H1 (cell line): ENCODE measurements around the gene BORA. TPM values are rescaled to one million over a fixed set of nuclear protein-coding genes. Genes with fewer than 3 reads are reported as not detected.

Source experiments
- CTCF ChIA-PET: fragments of 300-600 bp; sonication (Branson Sonifier 250); formaldehyde crosslinking; loops from one replicate; lab custom pipeline; 2021; ENCODE audit not compliant: partially characterized antibody; lab: Charles Lee
- POLR2A ChIA-PET: fragments of 300-600 bp; sonication (Branson Sonifier 250); formaldehyde crosslinking; loops from one replicate; lab custom pipeline; 2021; ENCODE audit warnings: inconsistent platforms; ENCODE audit not compliant: partially characterized antibody; lab: Charles Lee
- DNase-seq, 2 experiments: peaks; one replicate each; pipeline versions ENCODE4 v3.0.0 to v3.0.0-alpha.2; 2010 to 2022; ENCODE audit warnings: low spot score in 2 of 2, low read depth in 1 of 2, mixed read lengths in 1 of 2
- FAIRE-seq: peaks from 2 replicates; lab custom pipeline; 2011; peaks lifted over from hg19 to GRCh38; lab: Jason Lieb, UNC
- H2AFZ ChIP-seq: 2 replicates; pipeline ENCODE4 v1.8.1; 2012; ENCODE audit warnings: low read length, inconsistent platforms
- H2AK5ac ChIP-seq: 2 replicates; pipeline ENCODE4 v1.6.1; 2013; ENCODE audit warnings: low read depth, low read length
- H2BK120ac ChIP-seq: replicated peaks from 2 replicates; pipeline ENCODE3; 2013; ENCODE audit warnings: low read depth, low read length, inconsistent platforms
- H2BK12ac ChIP-seq: 2 replicates; pipeline ENCODE4 v1.6.1; 2013; ENCODE audit warnings: low read depth, low read length
- H2BK15ac ChIP-seq: 2 replicates; pipeline ENCODE4 v1.6.1; 2013; ENCODE audit warnings: low read length
- H2BK20ac ChIP-seq: 2 replicates; pipeline ENCODE4 v1.6.1; 2013; ENCODE audit warnings: low read length
- H2BK5ac ChIP-seq: 2 replicates; pipeline ENCODE4 v1.6.1; 2013; ENCODE audit warnings: low read depth, low read length
- H3K14ac ChIP-seq: 2 replicates; pipeline ENCODE4 v1.6.1; 2013; ENCODE audit warnings: inconsistent platforms; ENCODE audit not compliant: insufficient read length
- H3K18ac ChIP-seq: 2 replicates; pipeline ENCODE4 v1.6.1; 2013; ENCODE audit warnings: low read length; ENCODE audit errors: extremely low read depth
- H3K23ac ChIP-seq: 2 replicates; pipeline ENCODE4 v1.6.1; 2013; ENCODE audit warnings: inconsistent platforms; ENCODE audit not compliant: insufficient read length
- H3K23me2 ChIP-seq: 2 replicates; pipeline ENCODE4 v1.6.1; 2013; ENCODE audit warnings: low read depth, low read length
- H3K27ac ChIP-seq: 2 replicates; pipeline ENCODE4 v1.6.1; 2011; ENCODE audit warnings: low read depth, low read length, inconsistent platforms
- H3K27me3 ChIP-seq, 4 experiments: replicated peaks in 1 of 4; 1 replicate in 1 of 4; 2 replicates in 3 of 4; pipeline versions ENCODE4 v1.6.1 to v1.8.1; 2011 to 2013; ENCODE audit warnings: low read length in 3 of 4, mild to moderate bottlenecking in 3 of 4, inconsistent platforms in 2 of 4, mixed read lengths in 2 of 4, moderate library complexity in 1 of 4; ENCODE audit not compliant: control insufficient read depth in 3 of 4, insufficient read depth in 3 of 4; ENCODE audit errors: extremely low read depth in 1 of 4
- H3K36me3 ChIP-seq, 4 experiments: 2 replicates each; pipeline versions ENCODE4 v1.6.1 to v1.8.1; 2011 to 2013; ENCODE audit warnings: mild to moderate bottlenecking in 4 of 4, low read length in 3 of 4, moderate library complexity in 2 of 4, control low read depth in 1 of 4, inconsistent platforms in 1 of 4; ENCODE audit not compliant: insufficient read depth in 4 of 4, control insufficient read depth in 2 of 4
- H3K4ac ChIP-seq: replicated peaks from 2 replicates; pipeline ENCODE3; 2013; ENCODE audit warnings: low read length, low read depth, mixed read lengths, inconsistent platforms; ENCODE audit not compliant: insufficient read length
- H3K4me1 ChIP-seq, 4 experiments: replicated peaks in 1 of 4; 1 replicate in 1 of 4; 2 replicates in 3 of 4; pipeline versions ENCODE4 v1.6.1 to v1.8.1; 2011 to 2013; ENCODE audit warnings: low read length in 3 of 4, inconsistent platforms in 2 of 4, mixed read lengths in 1 of 4; ENCODE audit not compliant: insufficient read depth in 4 of 4, control insufficient read depth in 3 of 4
- H3K4me2 ChIP-seq, 2 experiments: 2 replicates each; pipeline versions ENCODE4 v1.6.1 to v1.8.1; 2011 to 2013; ENCODE audit warnings: low read depth in 2 of 2, low read length in 2 of 2, control low read depth in 1 of 2, inconsistent platforms in 1 of 2, mild to moderate bottlenecking in 1 of 2; ENCODE audit not compliant: insufficient read depth in 1 of 2
- H3K4me3 ChIP-seq, 4 experiments: fragments of 200-600, 300-600 bp in 1 of 4; sonication (generic), shearing (Covaris generic), sonication (Bioruptor Twin) in 1 of 4; 2 replicates each; pipeline versions ENCODE4 v1.5.1 to v1.8.1; 2011 to 2016; ENCODE audit warnings: low read length in 4 of 4, low read depth in 3 of 4, control low read depth in 2 of 4, inconsistent platforms in 2 of 4, mild to moderate bottlenecking in 2 of 4, mixed read lengths in 1 of 4, moderate library complexity in 1 of 4; ENCODE audit not compliant: insufficient read depth in 2 of 4; ENCODE audit errors: extremely low read depth in 1 of 4
- H3K56ac ChIP-seq: replicated peaks from 2 replicates; pipeline ENCODE3; 2013; ENCODE audit warnings: low read depth, mild to moderate bottlenecking, mixed read lengths, low read length, inconsistent platforms; ENCODE audit not compliant: insufficient read length
- H3K79me1 ChIP-seq: 2 replicates; pipeline ENCODE4 v1.6.1; 2013; ENCODE audit warnings: low read depth, low read length, control low read depth
- H3K79me2 ChIP-seq, 2 experiments: 2 replicates each; pipeline versions ENCODE4 v1.6.1 to v1.8.1; 2012 to 2013; ENCODE audit warnings: low read length in 2 of 2, mild to moderate bottlenecking in 2 of 2, inconsistent platforms in 1 of 2; ENCODE audit not compliant: insufficient read depth in 2 of 2, control insufficient read depth in 1 of 2
- H3K9ac ChIP-seq, 4 experiments: replicated peaks in 1 of 4; 1 replicate in 1 of 4; 2 replicates in 3 of 4; pipeline versions ENCODE4 v1.6.1 to v1.8.1; 2011 to 2013; ENCODE audit warnings: low read depth in 3 of 4, low read length in 3 of 4, control low read depth in 2 of 4, mild to moderate bottlenecking in 2 of 4, moderate library complexity in 2 of 4, inconsistent platforms in 1 of 4; ENCODE audit errors: extremely low read depth in 1 of 4
- H3K9me3 ChIP-seq, 2 experiments: 2 replicates each; pipeline versions ENCODE4 v1.6.1 to v1.8.1; 2012 to 2013; ENCODE audit warnings: mild to moderate bottlenecking in 2 of 2, moderate library complexity in 2 of 2, control low read depth in 1 of 2, inconsistent platforms in 1 of 2, low read depth in 1 of 2, low read length in 1 of 2, mixed read lengths in 1 of 2; ENCODE audit not compliant: insufficient read depth in 2 of 2
- H4K20me1 ChIP-seq, 2 experiments: replicated peaks in 1 of 2; 2 replicates each; pipeline versions ENCODE3 to v1.8.1; 2011 to 2013; ENCODE audit warnings: inconsistent platforms in 2 of 2, low read length in 2 of 2, mild to moderate bottlenecking in 1 of 2; ENCODE audit not compliant: insufficient read depth in 2 of 2, control insufficient read depth in 1 of 2
- H4K5ac ChIP-seq: 2 replicates; pipeline ENCODE4 v1.6.1; 2013; ENCODE audit warnings: low read length, low read depth, mixed read lengths, inconsistent platforms; ENCODE audit not compliant: insufficient read length
- H4K8ac ChIP-seq: 2 replicates; pipeline ENCODE4 v1.8.0; 2013; ENCODE audit warnings: mild to moderate bottlenecking, moderate library complexity, low read length, inconsistent platforms; ENCODE audit not compliant: insufficient read depth; ENCODE audit errors: extremely low read depth
- H4K91ac ChIP-seq: replicated peaks from 2 replicates; pipeline ENCODE3; 2013; ENCODE audit warnings: low read length, mixed read lengths, inconsistent platforms; ENCODE audit not compliant: insufficient read length
- EGR1 ChIP-seq: IDR thresholded peaks from 2 replicates; pipeline ENCODE4 v1.6.1; 2011; ENCODE audit warnings: low read depth, low read length, borderline replicate concordance
- KDM5A ChIP-seq: fragments of 200-600 bp; IDR thresholded peaks from 2 replicates; pipeline ENCODE4 v1.7.1; 2012; ENCODE audit warnings: mild to moderate bottlenecking, low read length, inconsistent platforms, mixed read lengths
- POLR2AphosphoS5 ChIP-seq: IDR thresholded peaks from 2 replicates; pipeline ENCODE4 v1.6.1; 2011; ENCODE audit warnings: low read depth, low read length
- RNF2 ChIP-seq: fragments of 200-900, 300-1000 bp; sonication (generic); IDR thresholded peaks from 2 replicates; pipeline ENCODE4 v1.7.1; 2016; ENCODE audit warnings: borderline replicate concordance, low read depth, mild to moderate bottlenecking, antibody characterized with exemption, low read length; ENCODE audit not compliant: poor library complexity, severe bottlenecking; ENCODE audit errors: missing control alignments
- RXRA ChIP-seq: IDR thresholded peaks from 2 replicates; pipeline ENCODE4 v1.6.1; 2011; ENCODE audit warnings: low read depth, mild to moderate bottlenecking, low read length, moderate library complexity; ENCODE audit not compliant: insufficient read depth
- SAP30 ChIP-seq: fragments of 300-600 bp; sonication (generic); IDR thresholded peaks from 2 replicates; pipeline ENCODE4 v1.7.1; 2012; ENCODE audit warnings: low read length, moderate library complexity, mild to moderate bottlenecking, inconsistent platforms; ENCODE audit not compliant: insufficient read depth, insufficient replicate concordance
- SIRT6 ChIP-seq: IDR thresholded peaks from one replicate; pipeline ENCODE4 v1.7.1; 2012; ENCODE audit warnings: low read length, inconsistent platforms
- SIX5 ChIP-seq: IDR thresholded peaks from 2 replicates; pipeline ENCODE4 v1.6.1; 2011; ENCODE audit warnings: mild to moderate bottlenecking, low read depth, low read length
- TAF1 ChIP-seq: IDR thresholded peaks from 2 replicates; pipeline ENCODE4 v1.6.1; 2011; ENCODE audit warnings: mild to moderate bottlenecking, low read depth, low read length
- TAF7 ChIP-seq: optimal IDR thresholded peaks from 2 replicates; pipeline ENCODE3; 2011; ENCODE audit warnings: low read depth, mild to moderate bottlenecking, inconsistent platforms, low read length, moderate library complexity, borderline replicate concordance
- TBP ChIP-seq: IDR thresholded peaks from 2 replicates; pipeline ENCODE4 v1.6.1; 2011; ENCODE audit warnings: low read depth, low read length, improper control_type of control experiment
- WGBS, 2 experiments: shearing (Covaris generic) in 1 of 2; methylation state at CpG; one replicate each; pipeline versions ENCODE4 v1.1.6 to v1.1.7; 2013 to 2015; ENCODE audit warnings: low lambda C conversion rate in 2 of 2, mixed read lengths in 2 of 2, inconsistent platforms in 1 of 2, low coverage in 1 of 2, missing lambda C conversion rate in 1 of 2; ENCODE audit not compliant: insufficient replicate concordance in 2 of 2, insufficient coverage in 1 of 2, insufficient read length in 1 of 2; ENCODE audit errors: extremely low coverage in 1 of 2, missing lambda C conversion rate in 1 of 2; 5-methylcytosine and 5-hydroxymethylcytosine counted together
- polyA plus RNA-seq, 7 experiments: library from polyadenylated mRNA; depleted of rRNA in 3 of 7; stranded (reverse) in 5 of 7; unstranded in 2 of 7; fragments of >200 nt in 5 of 7; fragments of 200-250 nt in 2 of 7; gene quantifications; 1 replicate in 5 of 7; 2 replicates in 1 of 7; 4 replicates in 1 of 7; pipeline versions ENCODE4 v1.2.1 to v1.2.3, GENCODE V29; 2011 to 2013; ENCODE audit warnings: missing spikeins in 2 of 7, mixed read lengths in 2 of 7
- total RNA-seq: library from RNA; stranded (reverse); fragmentation: NEBNext Ultra II Directional; extraction: Animal tissue kit (Norgen Biotek cat#: 25700); gene quantifications from 2 replicates; pipeline ENCODE4 v1.2.1, GENCODE V29; 2021
- TF ChIP-seq, protein P1 (sequence below): IDR thresholded peaks from 2 replicates; pipeline ENCODE4 v1.6.1; 2012; ENCODE audit warnings: inconsistent platforms
- TF ChIP-seq, protein P2 (sequence below): IDR thresholded peaks from 2 replicates; pipeline ENCODE4 v1.6.1; 2012; ENCODE audit warnings: inconsistent platforms

The BORA gene
- total and polyA plus RNA-seq, 2 of the 8 experiments (the other 6 are each of a cell fraction or from before 2014, with no cell fraction given) = 4.9 to 12.9 TPM

DNA sequence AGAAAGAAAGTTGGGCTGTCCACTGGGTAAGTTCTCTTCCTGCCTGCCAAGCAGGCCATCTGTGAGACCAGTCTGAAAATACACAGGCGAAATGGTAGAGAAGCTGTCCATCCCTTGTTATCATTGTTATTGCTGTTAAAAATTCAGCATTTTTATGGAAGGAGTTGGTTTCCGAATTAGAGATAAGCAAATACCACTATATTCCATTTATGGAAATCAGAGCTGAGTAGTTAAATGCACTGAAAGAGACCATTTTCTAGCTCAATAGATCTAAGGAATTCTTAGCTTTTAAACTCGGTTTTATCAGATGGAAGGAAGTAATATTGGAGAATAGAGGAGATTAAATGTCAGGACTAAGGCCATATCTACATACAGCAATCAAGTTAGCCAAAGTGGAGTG lies 41.0 kb upstream of the BORA start:
- Histone ChIP-seq H2BK12ac (no peak overlapping the region), H3K27ac (no peak overlapping the region), H2AK5ac (no peak overlapping the region), H4K91ac (no peak overlapping the region), H3K79me1 (no peaks in the 10 kb centered on the region), H3K14ac (no peak overlapping the region), H3K56ac (no peak overlapping the region), H2AFZ (no peak overlapping the region), H3K79me2 (no peaks in the 10 kb centered on the region), H2BK120ac (no peak overlapping the region), H2BK20ac (no peak overlapping the region), H3K27me3 (no peaks in the 10 kb centered on the region), H3K4ac (no peak overlapping the region), H3K4me2 (no peak overlapping the region), H3K4me3 (no peak overlapping the region), H4K5ac (no peak overlapping the region), H4K20me1 (no peaks in the 10 kb centered on the region), H3K4me1 (no peaks in the 10 kb centered on the region), H3K9ac (no peak overlapping the region), H3K9me3 (no peaks in the 10 kb centered on the region; a peak in 1 of 4 replicates), H3K18ac (no peak overlapping the region), H2BK15ac (no peak overlapping the region), H3K23me2 (no peaks in the 10 kb centered on the region; the same call in 1 of the 2 replicates), H2BK5ac (no peak overlapping the region), H3K23ac (no peak overlapping the region)
- ChIA-PET POLR2A (no interaction called here), CTCF (interaction anchor here (1.2 to 1.7 kb wide), 2 partner anchors 15 to 38 kb away, joined by 3 to 7 read pairs; no protein-coding TSS in a partner anchor)
- FAIRE-seq = no peak
- 88% methylated on average over 3 of the region's 3 CpGs; no CpG with 5 or more reads in 1 of the 2 experiments for WGBS, 2 experiments
- DNase-seq = no peak
- TF ChIP-seq POLR2AphosphoS5 = no peak
- no peak for TF ChIP-seq KDM5A
- no peak for TF ChIP-seq RXRA
- TF ChIP-seq SIX5 = no peak
- no peak for TF ChIP-seq SIRT6
- TF ChIP-seq, protein P1, sequence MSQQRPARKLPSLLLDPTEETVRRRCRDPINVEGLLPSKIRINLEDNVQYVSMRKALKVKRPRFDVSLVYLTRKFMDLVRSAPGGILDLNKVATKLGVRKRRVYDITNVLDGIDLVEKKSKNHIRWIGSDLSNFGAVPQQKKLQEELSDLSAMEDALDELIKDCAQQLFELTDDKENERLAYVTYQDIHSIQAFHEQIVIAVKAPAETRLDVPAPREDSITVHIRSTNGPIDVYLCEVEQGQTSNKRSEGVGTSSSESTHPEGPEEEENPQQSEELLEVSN = no peak
- no peak for TF ChIP-seq TBP
- TF ChIP-seq SAP30 = no peak
- TF ChIP-seq TAF7 = no peak
- TF ChIP-seq TAF1 = no peak
- TF ChIP-seq, protein P2, sequence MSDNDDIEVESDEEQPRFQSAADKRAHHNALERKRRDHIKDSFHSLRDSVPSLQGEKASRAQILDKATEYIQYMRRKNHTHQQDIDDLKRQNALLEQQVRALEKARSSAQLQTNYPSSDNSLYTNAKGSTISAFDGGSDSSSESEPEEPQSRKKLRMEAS = no peak
- TF ChIP-seq EGR1 = no peak
- TF ChIP-seq RNF2 = no peak
- TF ChIP-seq, all 59 proteins: peak for 0
- Histone ChIP-seq H3K36me3 (no peaks in the 10 kb centered on the region; a peak in 1 of 8 replicates), H4K8ac (no peak overlapping the region)
